Dendritic cell treated with granulocyte-macrophage colony-stimulating factor and Interleukin-4, amounts not matched to agents 40 ng/mL and 50 ng/mL, for 4 days (primary cell): ENCODE results near the gene LRRC75A.
A peak's percentile ranks its signal among the peaks of the same experiment; 100 is the strongest.

ENCODE experiments used
- H3K27ac Mint-ChIP-seq: one replicate; pipeline ENCODE4 v1.8.0; 2022; ENCODE audit warnings: mild to moderate bottlenecking, mixed read lengths
- H3K27me3 Mint-ChIP-seq: one replicate; pipeline ENCODE4 v1.8.0; 2022; ENCODE audit warnings: mild to moderate bottlenecking, mixed read lengths
- H3K36me3 Mint-ChIP-seq: one replicate; pipeline ENCODE4 v1.8.0; 2022; ENCODE audit warnings: low read depth, mixed read lengths
- H3K4me1 Mint-ChIP-seq: one replicate; pipeline ENCODE4 v1.8.0; 2022; ENCODE audit warnings: low read depth, mixed read lengths
- H3K4me3 Mint-ChIP-seq: one replicate; pipeline ENCODE4 v1.8.0; 2022; ENCODE audit warnings: mild to moderate bottlenecking, moderate library complexity, mixed read lengths
- H3K9me3 Mint-ChIP-seq: one replicate; pipeline ENCODE4 v1.8.0; 2022; ENCODE audit warnings: mixed read lengths
- intact Hi-C: fragments of 100-400 bp; cut with micrococcal nuclease; formaldehyde crosslinking; loops from one replicate; pipeline ENCODE4 v1.15.0; 2022

Gene LRRC75A

DNA sequence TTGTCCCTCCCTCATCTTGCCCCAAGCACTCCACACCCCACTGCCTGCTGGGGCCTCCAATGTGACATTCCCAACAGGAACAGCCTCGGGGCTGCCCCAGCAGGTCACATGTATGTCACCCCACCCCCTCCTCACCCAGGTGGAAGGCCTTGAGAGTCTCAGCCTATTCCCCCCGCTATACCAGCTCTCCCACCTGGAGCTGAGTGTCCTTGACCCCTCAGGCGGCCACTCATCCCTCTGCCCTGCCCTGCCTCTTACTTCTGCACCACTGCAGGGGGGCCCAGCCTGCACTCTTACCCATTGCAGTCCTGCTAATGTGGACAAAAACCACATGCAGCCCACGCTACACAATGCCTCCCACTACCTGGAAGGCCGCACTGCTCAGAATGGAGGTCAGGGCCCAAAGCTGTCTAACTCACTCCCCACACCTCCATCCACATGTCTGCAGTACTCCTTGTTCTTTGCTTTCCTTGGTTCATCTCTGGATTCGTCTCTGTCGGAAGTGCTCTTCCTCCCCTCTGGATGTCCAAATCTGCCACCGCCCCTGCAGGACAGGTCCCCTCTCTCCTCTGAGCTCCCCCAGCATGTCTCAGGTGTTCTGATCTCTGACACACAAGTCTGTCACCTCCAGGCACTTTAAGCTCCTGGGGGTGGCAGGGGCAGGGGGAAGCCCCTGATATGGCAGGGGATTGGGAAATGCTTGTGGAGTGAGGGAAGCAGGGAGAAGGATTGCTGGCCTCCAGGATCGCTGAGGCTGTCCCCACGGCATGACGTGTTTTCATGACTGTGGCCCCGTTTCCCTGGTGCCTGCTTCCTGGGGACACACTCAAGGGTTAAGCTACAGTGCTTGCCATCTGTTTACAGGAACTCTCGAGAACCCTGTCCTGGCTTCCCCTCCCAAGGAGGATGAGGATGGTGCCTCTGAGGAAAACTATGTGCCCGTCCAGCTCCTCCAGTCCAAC, 55.8 kb downstream of the LRRC75A start:
- H3K4me3 Mint-ChIP-seq: no peak overlapping the region
- H3K27me3 Mint-ChIP-seq: no peaks in the 10 kb centered on the region
- peaks cover 44% of the 10 kb centered on the region for H3K4me1 Mint-ChIP-seq
- intact Hi-C loops: loop anchor here (5.0 kb wide), 1 partner anchor 54 kb away; the partner anchor contains the start of gene UBB
- H3K36me3 Mint-ChIP-seq: peaks cover 89% of the 10 kb centered on the region
- H3K27ac Mint-ChIP-seq: peak overlapping the region; percentile 26
- no peaks in the 10 kb centered on the region for H3K9me3 Mint-ChIP-seq

DNA sequence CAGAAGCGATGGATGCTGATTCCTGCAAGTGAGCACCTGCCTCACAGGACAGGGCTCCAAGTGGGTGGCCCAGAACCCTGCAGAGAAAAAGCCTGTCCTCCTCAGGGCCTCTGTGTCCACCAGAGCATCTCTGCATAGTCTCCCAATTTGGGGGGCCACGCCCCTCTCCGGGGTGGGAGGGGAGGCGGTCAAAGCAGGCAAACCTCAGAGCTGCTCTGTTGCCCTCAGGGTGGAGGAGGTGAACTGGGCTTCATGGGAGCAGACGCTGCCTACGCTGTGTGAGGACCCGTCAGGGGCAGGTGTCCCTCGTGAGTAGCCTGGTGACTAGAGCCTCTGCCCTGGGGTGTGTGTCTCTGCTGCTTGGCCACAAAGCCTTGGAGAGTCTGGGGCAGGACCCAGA, 57.3 kb downstream of the LRRC75A start:
- peaks cover 30% of the 10 kb centered on the region for H3K4me1 Mint-ChIP-seq
- H3K4me3 Mint-ChIP-seq: no peak overlapping the region
- intact Hi-C loops: loop anchor here (5.0 kb wide), 1 partner anchor 52 kb away; the partner anchor contains the start of gene UBB
- no peak overlapping the region for H3K27ac Mint-ChIP-seq
- no peaks in the 10 kb centered on the region for H3K27me3 Mint-ChIP-seq
- H3K9me3 Mint-ChIP-seq: no peaks in the 10 kb centered on the region
- H3K36me3 Mint-ChIP-seq: peaks cover 90% of the 10 kb centered on the region

DNA sequence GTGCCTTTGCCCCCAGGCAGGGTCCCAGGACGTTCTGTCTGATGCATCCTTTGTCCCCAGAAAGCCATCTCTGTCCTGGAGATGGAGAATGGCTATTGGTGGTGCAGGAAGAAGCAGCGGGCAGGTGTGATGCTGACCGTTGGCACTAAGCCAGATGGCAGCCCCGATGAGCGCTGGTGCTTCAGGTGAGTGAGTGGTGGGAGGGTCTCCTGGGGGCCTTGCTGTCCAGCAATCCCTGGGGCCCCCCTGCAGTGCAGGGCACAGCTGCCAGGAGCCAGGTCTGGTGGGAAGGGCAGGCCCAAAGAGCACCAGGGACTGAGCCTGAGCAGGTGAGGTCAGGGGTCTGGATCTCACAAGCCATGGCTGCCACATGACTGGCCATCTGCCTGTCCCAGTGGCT, 58.5 kb downstream of the LRRC75A start:
- H3K9me3 Mint-ChIP-seq: no peaks in the 10 kb centered on the region
- intact Hi-C loops: no loop called here
- no peaks in the 10 kb centered on the region for H3K27me3 Mint-ChIP-seq
- peaks cover 91% of the 10 kb centered on the region for H3K36me3 Mint-ChIP-seq
- H3K4me3 Mint-ChIP-seq: no peak overlapping the region
- peaks cover 30% of the 10 kb centered on the region for H3K4me1 Mint-ChIP-seq
- no peak overlapping the region for H3K27ac Mint-ChIP-seq

DNA sequence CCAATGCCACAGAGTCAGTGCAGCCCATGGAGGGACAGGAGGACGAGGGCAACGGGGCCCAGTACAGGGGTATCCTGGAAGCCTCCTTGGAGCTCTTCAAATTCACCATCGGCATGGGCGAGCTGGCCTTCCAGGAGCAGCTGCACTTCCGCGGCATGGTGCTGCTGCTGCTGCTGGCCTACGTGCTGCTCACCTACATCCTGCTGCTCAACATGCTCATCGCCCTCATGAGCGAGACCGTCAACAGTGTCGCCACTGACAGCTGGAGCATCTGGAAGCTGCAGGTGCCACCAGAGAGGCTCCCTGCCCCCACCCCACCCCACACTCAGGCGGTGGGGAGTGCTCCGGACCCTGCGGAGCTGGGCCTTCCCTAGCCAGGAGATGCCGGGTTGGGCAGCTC, 60.0 kb downstream of the LRRC75A start:
- Mint-ChIP-seq H3K27me3 (no peaks in the 10 kb centered on the region), H3K4me1 (peaks cover 19% of the 10 kb centered on the region), H3K36me3 (peaks cover 100% of the 10 kb centered on the region), H3K27ac (no peak overlapping the region), H3K4me3 (no peak overlapping the region), H3K9me3 (no peaks in the 10 kb centered on the region)
- intact Hi-C loops: no loop called here

DNA sequence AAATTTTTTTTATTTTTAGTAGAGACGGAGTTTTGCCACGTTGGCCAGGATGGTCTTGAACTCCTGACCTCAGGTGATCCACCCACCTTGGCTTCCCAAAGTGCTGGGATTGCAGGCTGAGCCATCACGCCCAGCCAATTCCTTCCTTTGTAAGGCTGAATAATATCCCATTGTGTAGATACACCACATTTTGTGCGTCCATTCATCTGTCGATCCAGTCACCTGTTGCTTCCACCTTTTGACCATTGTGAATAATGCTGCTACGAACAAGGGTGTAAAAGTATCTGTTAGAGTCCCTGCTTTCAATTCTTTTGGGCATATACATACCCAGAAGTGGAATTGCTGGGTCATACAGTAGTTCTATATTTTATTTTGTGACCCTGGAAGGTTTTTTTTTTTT, 61.3 kb downstream of the LRRC75A start:
- Mint-ChIP-seq H3K27ac (no peak overlapping the region), H3K9me3 (no peaks in the 10 kb centered on the region), H3K4me3 (no peak overlapping the region), H3K36me3 (peaks cover 100% of the 10 kb centered on the region), H3K27me3 (no peaks in the 10 kb centered on the region), H3K4me1 (peaks cover 10% of the 10 kb centered on the region)
- intact Hi-C loops: no loop called here

DNA sequence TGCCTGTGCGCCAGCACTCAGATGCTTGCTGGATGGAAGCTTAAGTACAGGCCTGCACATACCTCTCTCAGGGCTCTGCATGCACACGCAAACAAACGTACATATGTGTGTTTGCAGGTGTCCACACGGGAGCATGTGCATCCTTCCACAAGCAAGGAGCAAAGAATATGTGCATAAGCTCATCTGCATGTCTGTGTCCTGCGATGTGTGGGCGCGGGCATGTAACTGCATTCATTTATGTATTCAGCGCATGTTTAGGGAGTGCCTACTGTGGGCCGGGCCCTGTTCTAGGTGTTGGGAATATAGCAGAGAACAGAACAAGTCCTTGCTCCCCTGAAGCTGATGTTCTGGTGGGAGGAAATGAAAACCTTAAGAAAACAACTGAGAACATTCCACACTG, 62.9 kb downstream of the LRRC75A start:
- no peak overlapping the region for H3K27ac Mint-ChIP-seq
- H3K9me3 Mint-ChIP-seq: no peaks in the 10 kb centered on the region
- H3K4me3 Mint-ChIP-seq: no peak overlapping the region
- H3K36me3 Mint-ChIP-seq: peaks cover 100% of the 10 kb centered on the region
- H3K27me3 Mint-ChIP-seq: no peaks in the 10 kb centered on the region
- intact Hi-C loops: no loop called here
- peaks cover 5% of the 10 kb centered on the region for H3K4me1 Mint-ChIP-seq

DNA sequence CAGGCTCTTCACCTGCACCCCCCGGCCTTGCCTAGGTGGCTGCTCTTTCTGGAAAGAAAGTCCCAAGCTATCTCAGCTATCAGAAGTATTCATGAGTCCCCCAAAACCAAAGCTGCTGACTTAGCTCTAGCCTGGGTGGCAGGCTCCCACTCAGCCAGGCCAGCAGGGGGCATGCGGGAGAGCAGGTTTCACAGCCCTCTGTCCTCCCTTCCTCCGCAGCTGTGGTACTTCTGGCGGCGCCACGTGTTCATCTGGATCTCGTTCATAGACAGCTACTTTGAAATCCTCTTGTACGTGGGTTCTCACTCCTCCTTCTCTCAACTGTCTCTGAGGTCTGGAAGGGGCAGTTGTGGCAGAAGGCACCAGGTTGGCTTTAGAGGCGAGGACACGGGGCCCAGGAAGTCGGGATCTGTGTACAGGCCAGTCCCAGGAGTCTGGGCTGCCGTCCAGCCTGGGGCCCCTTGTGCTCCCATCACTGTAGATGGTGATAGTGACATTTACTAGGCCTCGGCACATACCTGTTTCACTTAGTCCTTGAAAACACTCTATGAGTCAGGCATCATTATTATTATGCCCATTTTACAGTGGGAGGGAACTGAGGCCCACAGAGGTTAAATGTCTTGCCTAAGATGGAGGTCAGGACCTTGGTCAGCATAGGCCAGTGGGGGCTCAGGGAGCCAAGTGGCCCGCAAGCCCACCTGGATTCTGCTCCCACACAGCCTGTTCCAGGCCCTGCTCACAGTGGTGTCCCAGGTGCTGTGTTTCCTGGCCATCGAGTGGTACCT, 63.7 kb downstream of the LRRC75A start:
- no peaks in the 10 kb centered on the region for H3K9me3 Mint-ChIP-seq
- H3K27ac Mint-ChIP-seq: no peak overlapping the region
- no peaks in the 10 kb centered on the region for H3K27me3 Mint-ChIP-seq
- H3K4me1 Mint-ChIP-seq: peaks cover 9% of the 10 kb centered on the region
- peaks cover 100% of the 10 kb centered on the region for H3K36me3 Mint-ChIP-seq
- H3K4me3 Mint-ChIP-seq: no peak overlapping the region
- intact Hi-C loops: no loop called here

DNA sequence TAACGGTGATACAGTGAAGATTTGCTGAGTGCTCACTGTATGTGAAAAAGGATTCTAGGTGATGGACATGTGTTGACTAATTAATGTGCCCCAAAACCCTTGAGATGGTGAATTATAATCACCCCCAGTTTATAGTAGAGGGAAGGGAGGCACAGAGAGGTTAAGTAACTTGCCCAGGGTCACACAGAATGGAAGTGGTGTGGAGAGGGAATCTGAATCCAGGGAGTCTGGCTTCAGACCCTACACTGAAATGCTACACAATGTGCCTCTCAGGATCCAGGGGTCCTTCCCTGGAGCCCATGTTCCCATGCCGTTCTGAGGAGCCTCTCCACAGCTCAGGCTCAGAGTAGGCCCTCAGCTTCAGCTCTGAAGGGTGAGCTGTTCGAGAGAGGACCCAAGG, 65.0 kb downstream of the LRRC75A start:
- intact Hi-C loops: no loop called here
- no peak overlapping the region for H3K4me3 Mint-ChIP-seq
- H3K27me3 Mint-ChIP-seq: no peaks in the 10 kb centered on the region
- peaks cover 100% of the 10 kb centered on the region for H3K36me3 Mint-ChIP-seq
- peaks cover 19% of the 10 kb centered on the region for H3K4me1 Mint-ChIP-seq
- no peak overlapping the region for H3K27ac Mint-ChIP-seq
- no peaks in the 10 kb centered on the region for H3K9me3 Mint-ChIP-seq

DNA sequence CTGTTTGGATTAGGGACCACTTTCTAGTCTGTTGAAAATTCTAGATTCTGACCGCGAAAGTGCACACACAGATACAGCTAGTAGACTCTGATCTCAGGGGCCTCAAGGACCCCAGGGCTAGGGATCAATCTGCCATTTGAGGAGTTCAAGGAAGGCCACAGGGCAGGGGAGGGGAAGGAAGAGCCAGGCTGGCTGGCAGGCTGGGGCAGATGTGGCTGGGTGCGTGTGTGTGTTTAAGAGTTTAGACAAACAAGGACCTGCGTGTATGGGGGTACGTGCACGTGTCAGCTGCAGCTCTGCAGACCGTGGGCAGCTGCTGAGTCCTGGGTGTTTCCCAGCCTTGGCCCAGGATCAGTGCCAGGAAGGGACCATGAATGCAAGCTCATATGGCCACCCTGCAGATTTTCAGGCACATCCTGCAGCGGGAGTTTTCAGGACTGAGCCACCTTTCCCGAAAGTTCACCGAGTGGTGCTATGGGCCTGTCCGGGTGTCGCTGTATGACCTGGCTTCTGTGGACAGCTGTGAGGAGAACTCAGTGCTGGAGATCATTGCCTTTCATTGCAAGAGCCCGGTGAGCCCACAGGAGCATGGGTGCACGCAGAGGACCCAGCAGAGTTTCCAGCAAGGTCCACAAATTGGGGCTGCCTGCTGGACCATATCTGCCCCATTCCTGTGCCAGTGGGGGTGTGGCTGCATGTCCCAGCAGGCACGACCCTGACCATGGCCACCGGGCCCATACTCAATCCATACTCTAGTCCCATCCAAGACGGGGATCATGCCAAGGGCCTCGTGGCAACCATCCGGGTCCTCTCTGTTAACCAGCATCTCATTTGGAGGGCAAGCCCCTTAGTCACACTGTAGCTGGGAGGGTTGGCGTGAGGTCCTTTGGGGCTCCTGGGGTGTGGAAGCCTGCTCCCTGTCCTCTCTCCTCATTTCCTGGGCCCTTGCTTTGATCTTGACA, 66.0 kb downstream of the LRRC75A start:
- no peak overlapping the region for H3K4me3 Mint-ChIP-seq
- intact Hi-C loops: no loop called here
- H3K27me3 Mint-ChIP-seq: no peaks in the 10 kb centered on the region
- peaks cover 100% of the 10 kb centered on the region for H3K36me3 Mint-ChIP-seq
- H3K27ac Mint-ChIP-seq: no peak overlapping the region
- peaks cover 19% of the 10 kb centered on the region for H3K4me1 Mint-ChIP-seq
- no peaks in the 10 kb centered on the region for H3K9me3 Mint-ChIP-seq

DNA sequence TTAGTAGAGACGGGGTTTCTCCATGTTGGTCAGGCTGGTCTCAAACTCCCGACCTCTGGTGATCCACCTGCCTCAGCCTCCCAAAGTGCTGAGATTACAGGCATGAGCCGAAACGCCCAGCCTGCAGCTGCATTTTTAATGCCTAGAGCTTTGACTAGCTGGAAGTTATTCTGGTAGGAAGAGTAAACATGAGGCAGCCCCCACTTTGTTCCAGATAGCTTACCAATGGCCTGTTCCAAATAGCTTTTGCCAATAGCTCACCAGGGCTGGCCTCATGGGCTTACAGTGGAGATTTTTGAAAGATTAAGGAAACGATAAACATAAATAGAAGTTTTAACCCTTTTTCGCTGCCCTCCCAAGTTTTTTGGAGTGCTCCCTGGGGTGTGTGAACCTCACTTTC, 66.8 kb downstream of the LRRC75A start:
- H3K27me3 Mint-ChIP-seq: no peaks in the 10 kb centered on the region
- intact Hi-C loops: no loop called here
- H3K9me3 Mint-ChIP-seq: no peaks in the 10 kb centered on the region
- no peak overlapping the region for H3K27ac Mint-ChIP-seq
- H3K36me3 Mint-ChIP-seq: peaks cover 100% of the 10 kb centered on the region
- H3K4me3 Mint-ChIP-seq: no peak overlapping the region
- H3K4me1 Mint-ChIP-seq: peaks cover 19% of the 10 kb centered on the region

DNA sequence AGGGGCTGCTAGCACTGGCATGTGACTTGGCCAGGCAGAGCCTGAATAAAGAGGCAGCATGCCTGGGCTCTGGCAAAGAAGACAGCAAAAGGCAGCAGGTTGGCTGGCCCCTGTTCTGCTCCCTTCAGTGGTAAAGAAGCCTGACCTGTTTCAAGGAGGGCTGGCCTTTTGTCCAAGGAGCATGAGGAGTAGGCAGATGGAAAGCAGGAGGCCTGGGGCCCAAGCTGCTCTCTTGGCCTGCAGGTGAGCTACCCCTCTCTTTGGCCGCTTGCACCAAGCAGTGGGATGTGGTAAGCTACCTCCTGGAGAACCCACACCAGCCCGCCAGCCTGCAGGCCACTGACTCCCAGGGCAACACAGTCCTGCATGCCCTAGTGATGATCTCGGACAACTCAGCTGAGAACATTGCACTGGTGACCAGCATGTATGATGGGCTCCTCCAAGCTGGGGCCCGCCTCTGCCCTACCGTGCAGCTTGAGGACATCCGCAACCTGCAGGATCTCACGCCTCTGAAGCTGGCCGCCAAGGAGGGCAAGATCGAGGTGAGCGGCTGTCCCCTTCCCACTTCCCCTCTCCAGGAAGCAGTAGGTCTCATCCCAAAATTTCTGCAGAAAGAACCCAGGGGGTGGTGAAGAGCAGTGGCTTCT, 68.6 kb downstream of the LRRC75A start:
- Mint-ChIP-seq H3K4me1 (peaks cover 36% of the 10 kb centered on the region), H3K4me3 (no peak overlapping the region), H3K27ac (no peak overlapping the region), H3K27me3 (no peaks in the 10 kb centered on the region), H3K36me3 (peaks cover 100% of the 10 kb centered on the region), H3K9me3 (no peaks in the 10 kb centered on the region)
- intact Hi-C loops: no loop called here

DNA sequence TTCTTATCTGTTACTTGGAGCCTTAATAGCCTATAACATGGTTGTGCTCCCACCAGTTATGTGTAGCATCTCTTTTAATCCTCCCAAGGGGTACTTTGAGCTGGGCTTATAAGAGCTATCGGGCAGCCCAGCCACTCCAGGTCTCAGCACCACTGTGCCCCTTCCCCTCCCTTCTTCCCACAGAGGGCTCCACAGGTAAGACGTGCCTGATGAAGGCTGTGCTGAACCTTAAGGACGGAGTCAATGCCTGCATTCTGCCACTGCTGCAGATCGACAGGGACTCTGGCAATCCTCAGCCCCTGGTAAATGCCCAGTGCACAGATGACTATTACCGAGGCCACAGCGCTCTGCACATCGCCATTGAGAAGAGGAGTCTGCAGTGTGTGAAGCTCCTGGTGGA, 69.6 kb downstream of the LRRC75A start:
- no peak overlapping the region for H3K4me3 Mint-ChIP-seq
- intact Hi-C loops: no loop called here
- H3K4me1 Mint-ChIP-seq: peaks cover 45% of the 10 kb centered on the region
- H3K27ac Mint-ChIP-seq: no peak overlapping the region
- H3K9me3 Mint-ChIP-seq: no peaks in the 10 kb centered on the region
- H3K27me3 Mint-ChIP-seq: no peaks in the 10 kb centered on the region
- H3K36me3 Mint-ChIP-seq: peaks cover 100% of the 10 kb centered on the region

DNA sequence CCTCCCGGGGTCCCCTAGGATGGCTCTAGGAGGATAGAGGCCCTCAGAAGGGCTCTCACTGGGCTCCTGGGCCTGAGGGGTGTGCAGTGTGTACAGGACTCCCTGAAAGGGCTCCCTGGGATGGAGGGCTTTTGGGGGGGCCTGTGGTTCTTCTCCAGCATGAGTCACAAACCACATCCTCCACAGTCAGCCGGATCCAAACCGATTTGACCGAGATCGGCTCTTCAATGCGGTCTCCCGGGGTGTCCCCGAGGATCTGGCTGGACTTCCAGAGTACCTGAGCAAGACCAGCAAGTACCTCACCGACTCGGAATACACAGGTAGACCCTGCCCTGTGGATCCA, 72.1 kb downstream of the LRRC75A start:
- H3K4me3 Mint-ChIP-seq: no peak overlapping the region
- no peaks in the 10 kb centered on the region for H3K9me3 Mint-ChIP-seq
- peak overlapping the region; percentile 98 for H3K27ac Mint-ChIP-seq
- H3K36me3 Mint-ChIP-seq: peaks cover 98% of the 10 kb centered on the region
- H3K27me3 Mint-ChIP-seq: no peaks in the 10 kb centered on the region
- peaks cover 60% of the 10 kb centered on the region for H3K4me1 Mint-ChIP-seq
- intact Hi-C loops: loop anchor here (10.0 kb wide), 1 partner anchor 55 kb away; no protein-coding TSS in a partner anchor
